Bronchial smooth muscle cell (primary cell): ENCODE results near the gene IGF2R. TPM values are rescaled to one million over a fixed set of nuclear protein-coding genes. Genes with fewer than 3 reads are reported as not detected.

Source experiments
- total RNA-seq: library from RNA; depleted of rRNA; stranded (reverse); fragments of >200 nt; gene quantifications from 2 replicates; pipeline ENCODE4 v1.2.1, GENCODE V29; 2014

Gene IGF2R
- 115 and 124 TPM in 2 replicates for total RNA-seq

GRCh38 chr6:159968295-159969203 is at the start of gene IGF2R:
IGF2R (plus strand) TSS chr6:159969082; CDS start chr6:159969247, 165 bp downstream.

DNA sequence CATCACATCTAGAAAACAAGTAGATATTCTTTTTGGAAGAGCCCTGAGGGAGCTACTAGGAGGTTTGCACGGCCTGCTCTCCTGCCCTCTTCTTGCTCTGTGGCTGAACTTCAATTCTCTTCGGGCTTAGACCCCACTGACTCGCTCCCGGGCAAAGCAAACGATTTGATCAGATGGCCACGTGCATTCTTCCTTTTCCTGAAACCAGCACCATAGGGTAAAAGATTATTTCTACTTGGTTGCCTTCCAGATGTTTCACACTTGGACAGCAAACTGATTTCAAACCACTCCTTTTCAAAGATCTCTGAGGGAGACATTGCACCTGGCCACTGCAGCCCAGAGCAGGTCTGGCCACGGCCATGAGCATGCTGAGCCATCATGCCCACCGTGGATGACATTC is 152.7 kb downstream of the IGF2R start, which contains the start of gene SLC22A1:
SLC22A1 (plus strand) TSS at position 258 of the 400 bp plus-strand sequence; CDS start at position 379, 121 bp downstream.

Other genes starting within 250 kb of the IGF2R start
- 80.9 and 96.6 TPM in 2 replicates for gene WTAP, start 241.6 kb upstream of the IGF2R start, total RNA-seq
- 31.7 and 66.0 TPM in 2 replicates for gene ACAT2, start 207.0 kb upstream of the IGF2R start, total RNA-seq
- gene TCP1, start 179.5 kb upstream of the IGF2R start, total RNA-seq: 169 and 340 TPM in 2 replicates
- 47.1 and 55.8 TPM in 2 replicates for gene MRPL18, start 178.6 kb upstream of the IGF2R start, total RNA-seq
- 2.0 TPM in 1 of 2 replicates, not detected in the other for gene PNLDC1, start 168.8 kb upstream of the IGF2R start, total RNA-seq
- not detected in 2 replicates for gene MAS1, start 78.1 kb upstream of the IGF2R start, total RNA-seq
- 0.60 and 1.1 TPM in 2 replicates for gene SLC22A1, start 152.7 kb downstream of the IGF2R start, total RNA-seq